ENCODE data around the gene NRXN3.

Gene NRXN3

DNA sequence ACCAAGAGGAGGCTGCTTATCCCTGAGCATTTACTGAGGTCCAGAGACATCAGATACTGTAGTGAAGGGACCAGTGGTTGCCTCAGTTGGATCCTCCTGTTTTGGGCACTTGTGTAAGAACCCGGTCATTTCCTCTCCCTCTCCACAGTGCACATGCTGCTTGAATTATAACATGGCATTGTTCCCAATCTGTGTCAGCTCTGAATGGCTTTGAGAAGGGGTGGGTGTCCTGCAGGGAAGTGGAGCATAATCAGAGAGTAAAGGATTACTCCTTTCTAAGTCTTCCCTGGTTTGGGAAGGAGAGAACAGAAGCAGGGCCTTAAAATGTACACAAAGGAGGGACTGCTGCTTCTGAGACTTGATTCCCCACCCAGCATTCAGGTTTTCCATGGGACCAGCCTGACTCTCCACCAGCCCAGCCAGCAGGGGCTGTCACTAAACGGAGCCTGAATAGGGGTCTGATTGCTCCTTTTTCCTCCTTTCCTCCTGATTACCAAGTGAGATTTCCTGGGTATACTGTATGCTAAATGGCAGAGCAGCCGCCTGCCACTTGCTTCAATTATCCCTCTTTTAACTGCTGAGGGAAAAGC, 78.4 kb downstream of the NRXN3 start:
- no peak for DNase-seq

DNA sequence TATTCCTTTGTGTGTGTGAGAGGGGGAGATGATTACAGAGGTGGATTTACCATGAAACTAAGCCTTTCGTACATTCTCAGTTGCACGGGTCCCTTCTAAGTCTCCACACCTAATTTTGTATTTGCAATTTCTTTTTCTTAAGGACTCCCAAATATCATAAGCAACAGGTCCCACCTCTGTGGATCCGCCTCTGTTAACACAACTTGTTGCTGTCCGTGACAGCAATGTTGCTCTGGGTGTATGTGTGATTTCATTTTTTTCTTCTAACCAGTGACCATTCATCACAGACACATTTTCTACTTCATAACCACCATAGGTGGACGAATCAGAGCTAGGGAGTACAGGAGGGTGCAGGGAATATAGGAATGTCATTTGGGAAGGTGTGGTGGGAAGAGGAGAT, 81.1 kb downstream of the NRXN3 start:
- no peak for DNase-seq

DNA sequence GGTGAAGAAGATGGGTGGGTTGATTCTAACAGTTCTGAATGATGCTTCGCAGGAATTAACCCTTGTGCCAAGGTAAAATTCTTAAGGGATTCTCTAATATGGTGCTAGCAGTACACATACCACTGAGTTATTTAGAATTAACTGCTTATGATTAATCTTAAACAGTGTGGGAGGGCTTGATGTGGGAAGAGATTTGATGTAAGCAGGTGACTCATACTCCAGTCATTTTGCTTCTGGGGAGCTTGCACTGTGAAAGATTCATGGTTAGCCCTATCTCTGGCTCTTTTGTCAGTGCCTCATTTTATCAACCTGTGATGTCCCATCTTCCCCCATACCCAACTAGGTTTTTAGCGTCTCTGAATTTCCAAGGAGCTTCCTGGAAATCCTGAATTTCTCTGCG, 83.8 kb downstream of the NRXN3 start:
- no peak for DNase-seq

GRCh38 chr14:78254911-78255461, 84.8 kb downstream of the NRXN3 start:
- DNase-seq: no peak

- DNase-seq: no peak
These were observed 89.7 kb downstream of the NRXN3 start for GRCh38 chr14:78259831-78260230.

DNA sequence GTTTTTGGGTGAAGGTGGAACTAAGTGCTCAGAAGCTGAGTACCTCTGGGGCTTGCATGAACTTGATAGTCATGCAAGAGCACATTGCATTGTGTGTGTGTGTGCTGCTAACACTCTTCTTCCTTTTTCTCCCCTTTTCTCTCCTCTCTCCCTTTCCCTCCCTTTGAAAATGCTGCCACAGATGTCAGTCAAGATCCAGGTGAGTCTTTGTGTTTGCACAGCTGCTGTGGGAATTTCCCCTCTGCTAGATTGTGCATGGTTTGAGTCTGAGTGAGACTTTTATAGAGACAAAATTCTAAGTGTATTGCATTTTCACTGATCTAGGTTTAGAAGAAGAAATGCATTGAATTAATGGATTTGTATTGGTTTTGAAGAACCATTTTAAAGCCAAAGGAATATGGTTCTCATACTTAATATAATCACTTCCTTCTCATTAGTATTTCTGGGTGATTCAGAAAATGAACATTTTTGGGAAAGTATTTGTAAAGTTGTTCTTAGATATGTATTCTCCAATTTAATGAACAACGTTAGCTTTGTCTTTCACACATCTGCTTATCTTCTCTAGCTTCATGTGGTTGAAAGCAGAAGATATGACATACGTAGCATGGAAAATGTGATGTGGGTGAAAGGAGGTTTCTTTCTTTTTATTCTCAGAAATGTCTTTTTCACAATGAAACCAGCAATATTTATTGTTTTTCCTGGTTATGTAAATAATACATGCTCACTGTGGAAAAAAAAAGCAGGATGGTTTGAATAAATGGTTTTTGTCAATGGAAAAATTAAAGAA, 108.5 kb downstream of the NRXN3 start:
- DNase-seq: no peak

GRCh38 chr14:78282437-78282836, 112.3 kb downstream of the NRXN3 start:
- no peak for DNase-seq

- DNase-seq: no peak
These were observed 116.0 kb downstream of the NRXN3 start for GRCh38 chr14:78286210-78286609.

- no peak for DNase-seq
These were observed 121.8 kb downstream of the NRXN3 start for GRCh38 chr14:78292003-78292402.

- no peak for DNase-seq
These were observed 127.7 kb downstream of the NRXN3 start for GRCh38 chr14:78297858-78298257.

GRCh38 chr14:78298298-78298697, 128.1 kb downstream of the NRXN3 start:
- DNase-seq: no peak

GRCh38 chr14:78302841-78303240, 132.7 kb downstream of the NRXN3 start:
- DNase-seq: no peak

DNA sequence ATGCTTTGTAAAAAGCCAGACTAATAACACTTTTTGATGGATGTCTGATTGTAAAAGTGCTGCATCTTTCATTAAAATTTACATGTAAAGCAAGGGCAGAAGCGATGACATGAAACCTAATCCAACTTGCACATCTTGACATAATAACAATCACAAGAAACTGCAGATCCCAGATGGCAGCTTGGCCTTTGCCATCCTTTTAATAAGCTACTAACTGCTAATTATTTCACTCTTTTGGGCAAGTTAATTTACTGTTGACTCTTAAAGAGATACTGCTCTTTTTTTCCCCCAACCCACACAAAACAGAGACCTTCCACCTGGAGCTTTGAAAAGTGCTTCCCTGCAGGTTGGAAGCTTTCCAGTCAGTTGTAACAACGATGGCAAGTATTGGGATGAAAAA, 137.5 kb downstream of the NRXN3 start:
- no peak for DNase-seq

DNA sequence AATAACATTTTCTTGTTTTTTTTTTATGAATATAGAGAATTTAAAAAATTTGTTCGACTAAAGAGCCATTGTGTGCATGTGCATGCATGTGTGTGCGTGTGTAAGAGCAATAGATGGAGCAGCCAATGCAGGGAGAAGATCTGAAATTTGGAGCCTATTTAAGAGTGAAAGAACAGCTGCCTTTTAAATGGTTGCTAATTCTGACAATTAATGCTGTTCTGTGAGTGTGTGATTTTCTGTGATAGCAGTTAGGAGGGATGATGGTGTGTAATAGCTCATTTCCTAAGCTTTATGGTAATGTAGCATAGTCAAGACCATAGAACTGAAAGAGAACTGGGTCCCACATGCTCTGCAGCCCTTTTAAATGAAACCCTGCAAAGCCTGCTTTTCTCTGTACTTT, 137.9 kb downstream of the NRXN3 start:
- no peak for DNase-seq

- DNase-seq: no peak
These were observed 140.1 kb downstream of the NRXN3 start for GRCh38 chr14:78310272-78310671.

GRCh38 chr14:78313499-78313898, 143.3 kb downstream of the NRXN3 start:
- DNase-seq: no peak

GRCh38 chr14:78314484-78314883, 144.3 kb downstream of the NRXN3 start:
- no peak for DNase-seq

- no peak for DNase-seq
These were observed 145.9 kb downstream of the NRXN3 start for GRCh38 chr14:78316052-78316451.

DNA sequence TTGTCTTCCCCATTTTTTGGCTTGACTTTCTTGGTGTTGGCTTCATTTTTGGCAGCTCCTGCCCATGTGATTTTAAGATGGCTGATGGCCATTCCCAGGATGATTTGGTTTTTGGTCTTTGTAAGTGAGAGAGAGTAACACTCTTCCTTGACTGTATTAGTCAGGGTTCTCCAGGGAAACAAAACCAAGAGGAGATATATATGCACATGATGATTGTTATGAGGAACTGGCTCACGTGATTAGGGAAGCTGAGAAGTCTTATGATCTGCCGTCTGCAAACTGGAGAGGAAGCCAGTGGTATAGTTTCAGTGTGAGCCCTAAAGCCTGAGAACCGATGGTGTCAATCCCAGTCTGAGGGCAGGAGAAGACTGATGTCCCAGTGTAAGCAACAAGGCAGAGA, 146.6 kb downstream of the NRXN3 start:
- DNase-seq: no peak

DNA sequence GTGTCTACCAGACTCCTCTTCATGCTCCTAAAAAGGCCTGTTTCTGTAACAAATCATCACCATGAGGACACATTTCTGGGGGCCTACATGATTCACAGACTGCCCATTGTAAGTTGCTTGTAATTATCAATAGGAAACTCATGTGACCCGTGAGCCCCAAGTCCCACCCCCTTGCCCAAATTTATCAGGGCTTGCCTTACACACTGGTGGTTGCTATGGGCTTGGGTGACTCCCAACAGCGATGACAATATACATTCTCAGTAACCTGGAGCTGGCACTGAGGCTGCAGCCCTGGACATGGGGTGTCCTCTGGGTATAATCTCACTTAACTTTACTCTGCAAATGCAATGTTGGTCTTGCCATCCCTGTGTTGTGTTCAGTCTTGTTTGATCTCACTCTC, 149.2 kb downstream of the NRXN3 start:
- DNase-seq: no peak

GRCh38 chr14:78319887-78320635, 149.9 kb downstream of the NRXN3 start:
- DNase-seq: no peak

GRCh38 chr14:78324353-78324752, 154.2 kb downstream of the NRXN3 start:
- DNase-seq: no peak

GRCh38 chr14:78325911-78326310, 155.7 kb downstream of the NRXN3 start:
- no peak for DNase-seq
